AG04450 (cell line): ENCODE measurements around the gene TSPAN19. TPM values are rescaled to one million over a fixed set of nuclear protein-coding genes. Genes with fewer than 3 reads are reported as not detected.

ENCODE experiments used
- CTCF ChIA-PET: fragments of 300-600, 350-600 bp; formaldehyde crosslinking; extraction: SDS; loops from one replicate; lab custom pipeline; 2022; ENCODE audit warnings: antibody characterized with exemption, inconsistent platforms; lab: Charles Lee
- POLR2A ChIA-PET: fragments of 350-600 bp; formaldehyde crosslinking; extraction: SDS; loops from one replicate; lab custom pipeline; 2021; ENCODE audit warnings: antibody characterized with exemption, inconsistent platforms; lab: Yijun Ruan, JAX
- DNase-seq: peaks from one replicate; pipeline ENCODE4 v3.0.0-alpha.2; 2011; ENCODE audit warnings: low read depth, low spot score
- H3K27ac ChIP-seq: one replicate; pipeline ENCODE4 v1.5.1; 2012; ENCODE audit warnings: low read depth, low read length, control low read depth
- H3K27me3 ChIP-seq: one replicate; pipeline ENCODE4 v1.6.0; 2012; ENCODE audit warnings: low read length; ENCODE audit not compliant: control insufficient read depth, insufficient read depth
- H3K4me3 ChIP-seq: 2 replicates; pipeline ENCODE4 v1.5.1; 2011; ENCODE audit warnings: mild to moderate bottlenecking, low read depth, low read length, control low read depth
- H3K9me3 ChIP-seq: 2 replicates; pipeline ENCODE4 v1.5.1; 2012; ENCODE audit warnings: low read length; ENCODE audit not compliant: control insufficient read depth, insufficient read depth
- polyA minus RNA-seq: library from RNA; depleted of rRNA, polyadenylated mRNA; stranded (reverse); fragments of >200 nt; gene quantifications from 2 replicates; pipeline ENCODE4 v1.2.3, GENCODE V29; 2011; rRNA and poly(A)+ RNA removed
- polyA plus RNA-seq: library from polyadenylated mRNA; depleted of rRNA; stranded (reverse); fragments of >200 nt; gene quantifications from 2 replicates; pipeline ENCODE4 v1.2.3, GENCODE V29; 2011; rRNA removed
- TF ChIP-seq, protein P1 (sequence below): IDR thresholded peaks from 2 replicates; pipeline ENCODE4 v1.5.1; 2011; ENCODE audit warnings: low read depth, low read length, control low read depth, inconsistent platforms

TSPAN19 gene
- polyA plus RNA-seq = not detected in 2 replicates
- polyA minus RNA-seq = not detected in 2 replicates

DNA sequence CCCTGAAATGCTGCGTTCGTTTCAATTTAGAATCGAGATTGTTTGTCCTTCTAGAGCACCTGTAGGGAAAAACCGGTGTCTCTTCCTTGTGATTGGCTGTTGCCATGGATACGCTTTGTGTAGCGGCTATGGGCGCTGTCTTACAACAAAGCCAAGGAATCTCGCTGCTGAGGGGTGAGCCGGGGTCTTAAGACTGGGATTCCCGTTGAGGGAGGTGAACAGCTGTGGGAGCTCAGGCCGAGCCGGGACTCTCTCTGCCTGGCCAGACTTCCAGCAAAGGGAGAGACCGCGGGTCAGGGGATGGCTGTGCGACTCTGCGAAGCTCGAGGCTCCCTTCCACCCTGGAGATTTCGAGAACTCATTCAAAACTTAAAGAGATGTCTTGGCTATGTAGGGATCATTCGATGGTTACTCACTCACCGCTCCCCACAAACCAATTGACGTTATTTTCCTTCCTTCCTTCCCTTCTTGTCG lies at the start of gene TSPAN19, which contains the start of gene LRRIQ1:
TSPAN19 (minus strand) TSS at position 44 of the 474 bp plus-strand sequence. CDS start 6,331 bp downstream, outside the sequence.
LRRIQ1 (plus strand) TSS at position 118 of the 474 bp plus-strand sequence. CDS start 1,826 bp downstream, outside the sequence.
- H3K9me3 ChIP-seq = no peaks in the 10 kb centered on the region
- TF ChIP-seq, protein P1, sequence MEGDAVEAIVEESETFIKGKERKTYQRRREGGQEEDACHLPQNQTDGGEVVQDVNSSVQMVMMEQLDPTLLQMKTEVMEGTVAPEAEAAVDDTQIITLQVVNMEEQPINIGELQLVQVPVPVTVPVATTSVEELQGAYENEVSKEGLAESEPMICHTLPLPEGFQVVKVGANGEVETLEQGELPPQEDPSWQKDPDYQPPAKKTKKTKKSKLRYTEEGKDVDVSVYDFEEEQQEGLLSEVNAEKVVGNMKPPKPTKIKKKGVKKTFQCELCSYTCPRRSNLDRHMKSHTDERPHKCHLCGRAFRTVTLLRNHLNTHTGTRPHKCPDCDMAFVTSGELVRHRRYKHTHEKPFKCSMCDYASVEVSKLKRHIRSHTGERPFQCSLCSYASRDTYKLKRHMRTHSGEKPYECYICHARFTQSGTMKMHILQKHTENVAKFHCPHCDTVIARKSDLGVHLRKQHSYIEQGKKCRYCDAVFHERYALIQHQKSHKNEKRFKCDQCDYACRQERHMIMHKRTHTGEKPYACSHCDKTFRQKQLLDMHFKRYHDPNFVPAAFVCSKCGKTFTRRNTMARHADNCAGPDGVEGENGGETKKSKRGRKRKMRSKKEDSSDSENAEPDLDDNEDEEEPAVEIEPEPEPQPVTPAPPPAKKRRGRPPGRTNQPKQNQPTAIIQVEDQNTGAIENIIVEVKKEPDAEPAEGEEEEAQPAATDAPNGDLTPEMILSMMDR = no peak
- CTCF ChIA-PET = interaction anchor here (1.5 to 13.6 kb wide), 3 partner anchors 22 to 161 kb away, joined by 3 to 497 read pairs (median 7); no protein-coding TSS in a partner anchor
- peak; percentile 47 for DNase-seq
- peak within 1 kb of the TSS; percentile 71 for H3K4me3 ChIP-seq
- no peaks in the 10 kb centered on the region for H3K27me3 ChIP-seq
- H3K27ac ChIP-seq = no peak within 1 kb of the TSS
- POLR2A ChIA-PET = no interaction called here

DNA sequence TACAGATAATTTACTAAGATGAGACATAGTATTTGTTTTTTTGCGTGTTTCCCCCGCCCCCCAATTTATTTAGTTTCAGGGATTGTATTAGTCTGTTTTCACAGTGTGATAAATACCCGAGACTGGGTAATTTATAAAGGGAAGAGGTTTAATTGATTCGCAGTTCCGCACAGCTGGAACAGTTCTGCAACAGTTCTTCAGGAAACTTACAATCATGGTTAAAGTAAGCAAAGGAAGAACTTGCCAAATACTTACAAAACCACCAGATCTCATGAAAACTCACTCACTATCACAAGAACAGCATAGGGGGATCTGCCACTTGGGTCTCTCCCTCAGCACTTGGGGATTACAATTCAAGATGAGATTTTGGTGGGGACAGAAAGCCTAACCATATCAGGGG lies 49.0 kb upstream of the TSPAN19 start:
- TF ChIP-seq, protein P1 = no peak
- no peak overlapping the region for H3K4me3 ChIP-seq
- ChIA-PET CTCF (no interaction called here), POLR2A (no interaction called here)
- no peak overlapping the region for H3K27ac ChIP-seq
- no peak for DNase-seq
- H3K9me3 ChIP-seq = no peaks in the 10 kb centered on the region
- H3K27me3 ChIP-seq = no peaks in the 10 kb centered on the region

DNA sequence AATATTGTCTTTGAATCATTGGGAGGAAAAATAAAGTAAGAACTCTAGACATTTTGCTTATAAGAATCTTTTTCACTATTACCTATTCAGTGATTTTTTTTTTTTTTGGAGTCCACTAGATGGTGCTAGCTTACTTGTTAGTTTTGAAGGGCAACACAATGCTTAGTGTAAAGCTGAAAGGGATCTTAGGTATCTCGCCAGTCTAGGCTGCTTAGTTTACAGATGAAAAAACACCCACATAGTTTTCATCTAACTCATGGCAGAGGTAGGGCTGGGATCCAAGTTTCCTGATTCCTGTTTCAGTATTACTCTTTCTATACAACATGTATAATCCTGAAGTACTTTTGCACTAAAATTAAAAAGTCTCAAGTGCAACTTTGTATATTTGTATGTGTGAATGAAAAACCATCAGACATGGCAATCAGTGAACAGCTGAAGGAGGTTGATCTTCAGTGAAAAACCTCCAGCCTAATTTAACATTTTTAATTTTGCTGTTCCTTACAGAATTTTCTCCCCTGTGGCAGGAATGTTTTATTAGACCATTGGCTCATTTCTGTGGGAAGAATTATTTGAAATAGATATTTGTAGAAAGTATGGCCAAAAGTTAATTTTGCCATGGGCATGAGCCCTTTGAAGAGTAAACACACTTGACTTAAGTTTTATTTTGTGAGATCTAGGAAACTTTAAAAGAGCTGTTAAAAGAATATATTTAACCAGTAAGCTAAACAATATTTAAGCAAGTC lies 40.8 kb upstream of the TSPAN19 start:
- H3K9me3 ChIP-seq = no peaks in the 10 kb centered on the region
- CTCF ChIA-PET = interaction anchor here (0.5 to 3.0 kb wide), 16 partner anchors 11 to 372 kb away, joined by 3 to 30 read pairs (median 3); partner anchors contain the start of genes LRRIQ1 and TSPAN19
- H3K4me3 ChIP-seq = no peak overlapping the region
- H3K27me3 ChIP-seq = no peaks in the 10 kb centered on the region
- POLR2A ChIA-PET = no interaction called here
- peak; percentile 81 for DNase-seq
- H3K27ac ChIP-seq = no peak overlapping the region
- TF ChIP-seq, protein P1 = peak; percentile 61

DNA sequence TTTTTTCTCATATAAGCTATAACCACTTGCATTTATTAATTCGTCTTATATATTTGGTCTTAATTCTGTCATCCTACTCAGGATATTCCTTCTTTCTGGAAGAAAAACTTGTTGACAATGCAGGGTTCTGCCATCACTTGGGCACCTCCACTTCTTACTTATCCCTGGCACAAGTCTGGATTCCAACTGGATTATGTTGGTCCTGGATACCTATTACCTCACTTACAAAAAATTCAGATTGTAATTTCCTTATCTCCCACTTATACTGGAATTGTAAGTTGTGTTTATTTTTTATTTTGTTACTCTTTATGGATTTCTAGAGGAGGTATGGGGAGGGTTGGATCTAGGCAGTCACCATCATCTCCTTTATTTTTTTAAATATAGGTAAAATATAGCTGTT lies 36.7 kb upstream of the TSPAN19 start:
- TF ChIP-seq, protein P1 = no peak
- Histone ChIP-seq H3K4me3 (no peak overlapping the region), H3K9me3 (no peaks in the 10 kb centered on the region), H3K27ac (no peak overlapping the region), H3K27me3 (no peaks in the 10 kb centered on the region)
- no peak for DNase-seq
- ChIA-PET POLR2A (no interaction called here), CTCF (no interaction called here)
